Measurements from ENCODE around the gene ETAA1.

- TF ChIP-seq ETV6 (CRISPR knock-in tag; conservative IDR thresholded peaks at IDR 0.05), result no peak
- TF ChIP-seq ZSCAN29 (CRISPR knock-in tag; conservative IDR thresholded peaks at IDR 0.05), result no peak
- TF ChIP-seq ZBTB8A (CRISPR knock-in tag; IDR thresholded peaks at IDR 0.05; ENCODE audit: borderline replicate concordance, low read depth), result no peak
These were observed 60.6 kb downstream of the ETAA1 start for GRCh38 chr2:67457699-67458098.

All from HepG2 (cell line).